Central memory CD4-positive, alpha-beta T cell (primary cell): ENCODE data around the gene LONRF2.

Source experiments
- DNase-seq: peaks from one replicate; pipeline ENCODE4 v3.0.0; 2022

LONRF2 gene

GRCh38 chr2:100234141-100234540 is 88.2 kb downstream of the LONRF2 start:
- no peak for DNase-seq

GRCh38 chr2:100233061-100233460 is 89.2 kb downstream of the LONRF2 start:
- no peak for DNase-seq

DNA sequence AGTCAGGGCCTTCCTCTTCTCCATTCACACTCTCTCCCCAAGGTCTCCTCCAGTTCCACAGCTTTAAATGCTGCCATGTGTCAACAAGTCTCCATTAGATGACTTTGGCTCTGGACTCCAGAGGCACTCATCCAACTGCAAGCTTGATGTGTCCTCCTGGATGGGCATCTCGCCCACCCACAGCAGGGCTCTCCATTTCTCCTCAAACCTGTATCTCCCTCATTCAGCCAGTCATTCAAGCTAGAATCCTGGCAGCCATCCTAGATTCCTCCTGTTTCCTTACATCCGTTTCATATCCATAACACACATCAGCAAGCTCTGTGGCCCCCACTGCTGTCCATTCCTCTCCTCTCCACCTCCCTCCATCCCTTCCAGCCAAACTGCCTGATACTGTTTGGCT is 91.5 kb downstream of the LONRF2 start:
- no peak for DNase-seq

- no peak for DNase-seq
Measured at GRCh38 chr2:100228967-100229366, 93.3 kb downstream of the LONRF2 start.

DNA sequence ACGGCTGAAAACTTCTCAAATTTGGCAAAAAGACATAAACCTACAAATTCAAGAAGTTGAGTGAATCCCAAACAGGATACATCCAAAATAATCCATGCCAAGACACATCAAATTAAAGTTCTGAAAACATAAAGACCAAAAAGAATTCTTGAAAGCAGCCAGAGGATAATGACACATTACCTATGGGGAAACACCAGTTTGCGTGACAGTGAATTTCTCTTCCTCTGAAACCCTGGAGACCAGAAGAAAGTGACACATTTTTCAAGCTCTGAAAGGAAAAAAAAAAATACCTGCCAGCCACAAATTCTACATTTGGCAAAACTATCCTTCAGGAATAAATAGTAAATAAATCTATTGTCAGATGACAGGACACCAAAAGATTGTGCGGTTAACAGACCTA is 93.9 kb downstream of the LONRF2 start:
- DNase-seq = no peak

DNA sequence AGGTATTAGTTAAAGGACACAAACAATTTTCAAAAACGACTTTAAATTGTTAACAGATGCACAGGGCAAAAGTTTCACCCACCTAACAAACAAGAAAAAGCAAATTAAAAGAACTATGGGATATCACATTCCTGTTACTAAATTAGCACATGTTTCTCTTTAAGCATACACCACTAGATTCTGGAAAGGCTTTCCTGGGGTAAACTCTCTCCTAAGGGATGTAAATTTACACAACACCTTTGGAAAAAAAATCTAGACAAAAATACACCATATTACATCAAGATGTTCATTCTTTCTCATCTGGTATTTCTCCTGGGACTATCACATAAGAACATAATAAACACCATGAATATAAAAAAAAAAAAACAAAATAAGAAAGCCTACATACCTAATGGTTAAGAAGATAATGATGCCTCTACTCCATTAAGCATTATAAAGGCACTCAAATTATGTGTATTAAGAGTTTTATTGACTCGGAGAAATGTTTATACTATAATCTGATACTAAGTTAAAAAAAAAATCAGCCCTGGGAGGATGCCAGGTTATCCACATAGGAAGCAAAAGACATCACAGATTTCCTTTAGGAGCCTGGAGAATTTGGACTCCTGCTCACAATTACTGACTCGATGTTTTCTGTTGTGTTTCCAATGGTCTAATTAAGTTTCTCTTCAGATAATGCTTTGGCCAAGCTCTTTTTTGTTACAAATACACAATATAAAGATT is 97.2 kb downstream of the LONRF2 start:
- no peak for DNase-seq

GRCh38 chr2:100223502-100223901 is 98.8 kb downstream of the LONRF2 start:
- DNase-seq = no peak
